Subcutaneous abdominal adipose tissue (tissue), 5 donors: ENCODE measurements around the gene DDX25.
"Not testable (repeated sequence)": the region's sequence is repeated elsewhere in the genome, so short reads cannot be mapped to it uniquely, and the experiment has no call there.

ENCODE experiments used
- H3K27ac ChIP-seq: one replicate; pipeline ENCODE4 v1.7.0; 2013; ENCODE audit warnings: low read depth, mild to moderate bottlenecking, inconsistent platforms, low read length, moderate library complexity
- H3K27me3 ChIP-seq, 5 donors: one replicate each; pipeline ENCODE4 v1.7.0; 2013; ENCODE audit warnings: low read length in 5 of 5, inconsistent platforms in 1 of 5; ENCODE audit not compliant: control insufficient read depth in 5 of 5, insufficient read depth in 4 of 5
- H3K36me3 ChIP-seq, 5 donors: one replicate each; pipeline ENCODE4 v1.7.0; 2013; ENCODE audit warnings: low read length in 5 of 5; ENCODE audit not compliant: control insufficient read depth in 5 of 5, insufficient read depth in 5 of 5
- H3K4me1 ChIP-seq, 5 donors: one replicate each; pipeline ENCODE4 v1.7.0; 2013; ENCODE audit warnings: low read length in 5 of 5, mild to moderate bottlenecking in 3 of 5, moderate library complexity in 1 of 5; ENCODE audit not compliant: control insufficient read depth in 5 of 5, insufficient read depth in 5 of 5
- H3K4me3 ChIP-seq, 5 donors: one replicate each; pipeline ENCODE4 v1.7.0; 2013; ENCODE audit warnings: low read length in 5 of 5, low read depth in 1 of 5
- H3K9ac ChIP-seq, 5 donors: one replicate each; pipeline ENCODE4 v1.7.0; 2013; ENCODE audit warnings: low read length in 5 of 5, mild to moderate bottlenecking in 4 of 5, moderate library complexity in 3 of 5
- H3K9me3 ChIP-seq, 5 donors: one replicate each; pipeline ENCODE4 v1.7.0; 2013; ENCODE audit warnings: low read length in 5 of 5; ENCODE audit not compliant: control insufficient read depth in 5 of 5
- donor health status: healthy.
- donor health status: healthy.
- donor health status: healthy.
- donor health status: healthy.
- donor health status: healthy.

Gene DDX25

GRCh38 chr11:125903711-125904659 is at the start of gene DDX25:
Gene DDX25, plus strand, starts transcription at chr11:125904508. Its CDS starts 10 bp downstream, at chr11:125904518.
- H3K27me3 ChIP-seq = peaks cover 9 to 22% (median 13%) of the 10 kb centered on the region in 5 donors
- peaks cover 4 to 24% (median 20%) of the 10 kb centered on the region in 5 donors for H3K4me1 ChIP-seq
- peak within 1 kb of the TSS; percentile 62 to 95 (median 82) for H3K4me3 ChIP-seq
- no peak within 1 kb of the TSS for H3K9ac ChIP-seq
- no peak within 1 kb of the TSS for H3K27ac ChIP-seq
- peaks cover 11 to 14% (median 12%) of the 10 kb centered on the region in 5 donors for H3K36me3 ChIP-seq
- no peaks in the 10 kb centered on the region for H3K9me3 ChIP-seq

GRCh38 chr11:125857670-125858069 is 46.6 kb upstream of the DDX25 start:
- not testable (repeated sequence) for H3K27ac ChIP-seq, H3K9me3 ChIP-seq, H3K4me1 ChIP-seq, H3K36me3 ChIP-seq, H3K4me3 ChIP-seq, H3K9ac ChIP-seq, H3K27me3 ChIP-seq

- H3K9me3 ChIP-seq, H3K4me3 ChIP-seq, H3K9ac ChIP-seq, H3K4me1 ChIP-seq, H3K27me3 ChIP-seq, H3K36me3 ChIP-seq, H3K27ac ChIP-seq: not testable (repeated sequence)
These were observed 41.5 kb upstream of the DDX25 start for GRCh38 chr11:125862786-125863185.

- not testable (repeated sequence) for H3K36me3 ChIP-seq, H3K27ac ChIP-seq, H3K4me1 ChIP-seq, H3K9ac ChIP-seq, H3K9me3 ChIP-seq, H3K27me3 ChIP-seq, H3K4me3 ChIP-seq
These were observed 39.0 kb upstream of the DDX25 start for GRCh38 chr11:125865354-125865753.

- Histone ChIP-seq H3K27me3 (no peaks in the 10 kb centered on the region), H3K9me3 (no peaks in the 10 kb centered on the region), H3K36me3 (no peaks in the 10 kb centered on the region)
These were observed 34.8 kb upstream of the DDX25 start for GRCh38 chr11:125869521-125869920.

GRCh38 chr11:125871391-125872137 is 32.7 kb upstream of the DDX25 start:
- Histone ChIP-seq H3K27ac (no peak overlapping the region), H3K9ac (no peak overlapping the region), H3K9me3 (no peaks in the 10 kb centered on the region), H3K4me3 (no peak overlapping the region), H3K36me3 (no peaks in the 10 kb centered on the region), H3K4me1 (peaks cover 0 to 6% (median 2%) of the 10 kb centered on the region in 5 donors), H3K27me3 (no peaks in the 10 kb centered on the region)

More at GRCh38 chr11:125869521-125869920, 34.8 kb upstream of the DDX25 start:
- Histone ChIP-seq H3K9ac (no peak overlapping the region), H3K27ac (no peak overlapping the region), H3K4me1 (peaks cover 0 to 5% (median 2%) of the 10 kb centered on the region in 5 donors), H3K4me3 (no peak overlapping the region)

GRCh38 chr11:125872138-125872491 is 32.2 kb upstream of the DDX25 start:
- Histone ChIP-seq H3K27ac (no peak overlapping the region), H3K9me3 (no peaks in the 10 kb centered on the region), H3K36me3 (no peaks in the 10 kb centered on the region), H3K27me3 (no peaks in the 10 kb centered on the region), H3K9ac (no peak overlapping the region), H3K4me3 (no peak overlapping the region), H3K4me1 (peaks cover 0 to 6% (median 2%) of the 10 kb centered on the region in 5 donors)

- no peak overlapping the region for H3K9ac ChIP-seq
- no peaks in the 10 kb centered on the region for H3K36me3 ChIP-seq
- peaks cover 0 to 6% (median 2%) of the 10 kb centered on the region in 5 donors for H3K4me1 ChIP-seq
- peak overlapping the region in 2 of 5 donors; percentile 12 to 42 for H3K4me3 ChIP-seq
- H3K27ac ChIP-seq = no peak overlapping the region
- no peaks in the 10 kb centered on the region for H3K27me3 ChIP-seq
- no peaks in the 10 kb centered on the region for H3K9me3 ChIP-seq
These were observed 30.3 kb upstream of the DDX25 start for GRCh38 chr11:125873881-125874555.

GRCh38 chr11:125874556-125875124 is 29.7 kb upstream of the DDX25 start:
- no peaks in the 10 kb centered on the region for H3K9me3 ChIP-seq
- peak overlapping the region in 2 of 5 donors; percentile 12 to 42 for H3K4me3 ChIP-seq
- H3K36me3 ChIP-seq = no peaks in the 10 kb centered on the region
- H3K27ac ChIP-seq = no peak overlapping the region
- peaks cover 0 to 6% (median 2%) of the 10 kb centered on the region in 5 donors for H3K4me1 ChIP-seq
- H3K9ac ChIP-seq = no peak overlapping the region
- H3K27me3 ChIP-seq = no peaks in the 10 kb centered on the region
